Omental fat pad (tissue), 4 donors: ENCODE results near the gene GATAD2B. TPM values are rescaled to one million over a fixed set of nuclear protein-coding genes. Genes with fewer than 3 reads are reported as not detected.

ENCODE experiments used
- ATAC-seq: fragments of 150-250 bp; one replicate; pipeline ENCODE4 v1.9.1; 2016; ENCODE audit warnings: mild to moderate bottlenecking, moderate library complexity; ENCODE audit not compliant: low FRiP score
- DNase-seq: peaks from one replicate; pipeline ENCODE4 v3.0.0-alpha.2; 2019; ENCODE audit warnings: low spot score
- CTCF ChIP-seq, 3 donors: fragments of 450-650 bp; IDR thresholded peaks; one replicate each; pipeline ENCODE4 v1.5.1; 2016 to 2017; ENCODE audit warnings: antibody characterized with exemption in 3 of 3, mild to moderate bottlenecking in 3 of 3, moderate library complexity in 2 of 3
- total RNA-seq, 4 donors: library from RNA; depleted of rRNA; stranded (reverse); fragments of >200 nt; gene quantifications; one replicate each; pipeline ENCODE4 v1.1.0, GENCODE V29; 2016

The GATAD2B gene
- total RNA-seq, 4 donors from 2014 or later: 14.3 to 26.2 (median 17.8) TPM

- ATAC-seq: no peak
- no peak for DNase-seq
- no peak for TF ChIP-seq CTCF (IDR thresholded peaks at IDR 0.05)
These were observed 36.6 kb downstream of the GATAD2B start for GRCh38 chr1:153886127-153886526.

DNA sequence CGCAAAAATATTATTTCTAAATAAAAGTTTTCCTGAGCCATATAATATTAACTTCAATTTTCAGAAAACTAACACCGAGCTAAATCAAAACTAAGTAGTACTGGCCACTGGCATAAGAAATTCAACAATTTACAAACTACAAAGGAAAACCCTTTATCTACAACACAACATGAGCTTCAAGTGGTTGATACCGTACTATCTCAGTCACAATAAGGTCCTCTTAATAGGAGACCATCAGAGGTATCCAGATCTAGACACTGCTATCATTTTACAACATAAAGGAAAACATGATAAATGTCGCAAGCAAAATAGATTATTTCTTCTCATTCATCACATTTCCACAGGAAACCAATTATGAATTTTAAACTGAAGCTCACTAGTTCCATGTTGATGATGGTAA, 39.5 kb downstream of the GATAD2B start:
- DNase-seq (no peak), ATAC-seq (no peak)
- no peak for TF ChIP-seq CTCF (IDR thresholded peaks at IDR 0.05)

DNA sequence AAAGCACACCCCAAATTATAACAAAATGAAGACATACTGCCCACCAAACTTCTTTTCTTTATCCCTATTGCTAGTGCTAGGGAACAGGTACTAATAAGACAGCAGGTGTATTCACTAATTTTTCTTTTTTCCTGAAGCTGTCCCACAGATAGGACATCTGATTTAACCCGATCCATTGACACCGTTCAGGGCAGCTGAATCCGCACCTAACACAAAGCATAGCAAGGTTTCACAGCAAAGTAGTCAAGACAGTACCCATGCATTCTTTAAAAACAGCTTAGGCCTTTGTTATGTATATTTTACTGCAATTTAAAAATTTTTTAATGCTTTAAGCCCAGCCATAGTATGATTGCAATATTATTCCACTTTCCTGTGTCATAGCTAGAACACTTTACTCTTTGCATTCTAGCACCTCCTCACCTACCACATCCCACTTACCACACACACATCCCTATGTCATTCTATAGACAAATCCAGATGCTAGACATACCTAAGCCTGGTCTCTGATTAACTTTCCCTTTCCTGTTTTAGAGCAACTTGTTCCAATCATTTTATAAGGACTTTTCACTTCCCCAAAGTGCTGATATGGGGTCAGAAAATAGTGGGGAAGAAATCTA, 40.4 kb downstream of the GATAD2B start:
- ATAC-seq: no peak
- no peak for TF ChIP-seq CTCF (IDR thresholded peaks at IDR 0.05)
- no peak for DNase-seq

DNA sequence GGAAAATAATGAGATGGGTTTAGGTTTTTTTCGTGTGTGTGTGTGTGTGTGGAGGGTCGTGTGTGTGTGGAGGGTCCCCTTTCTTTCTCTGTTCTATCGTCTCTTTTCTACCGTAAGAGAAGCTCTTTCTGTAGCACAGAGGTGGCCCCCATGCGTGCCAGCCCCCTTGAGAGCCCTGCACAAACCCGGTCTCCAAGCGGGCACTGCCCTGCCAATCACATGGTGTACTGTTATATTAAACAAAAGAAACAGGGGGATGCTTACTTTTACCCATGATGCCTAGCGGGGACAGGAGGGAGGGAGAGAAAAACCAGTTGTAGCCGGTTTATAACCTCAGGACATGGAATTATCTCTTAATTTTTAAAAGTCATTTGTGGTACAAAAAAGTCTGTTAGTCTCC, 41.0 kb downstream of the GATAD2B start:
- ATAC-seq: no peak
- no peak for TF ChIP-seq CTCF (IDR thresholded peaks at IDR 0.05)
- DNase-seq: no peak

- ATAC-seq (peak; percentile 69), DNase-seq (peak; percentile 86)
- no peak for TF ChIP-seq CTCF (IDR thresholded peaks at IDR 0.05)
These were observed 41.8 kb downstream of the GATAD2B start for GRCh38 chr1:153880962-153881361.

DNA sequence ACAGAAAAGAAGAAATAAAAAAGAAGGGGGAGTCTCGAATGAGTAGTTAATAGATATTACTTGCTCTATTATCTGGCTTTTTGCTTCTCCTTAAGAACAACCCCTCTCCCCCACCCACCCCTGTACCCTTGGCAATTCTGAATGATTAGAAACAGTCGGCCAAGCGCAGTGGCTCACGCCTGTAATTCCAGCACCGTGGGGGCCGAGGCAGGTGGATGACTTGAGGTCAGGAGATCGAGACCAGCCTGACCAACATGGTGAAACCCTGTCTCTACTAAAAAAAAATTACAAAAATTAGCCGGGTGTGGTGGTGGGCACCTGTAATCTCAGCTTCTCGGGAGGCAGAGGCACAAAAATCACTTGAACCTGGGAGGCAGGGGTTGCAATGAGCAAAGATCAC, 42.7 kb downstream of the GATAD2B start:
- no peak for ATAC-seq
- TF ChIP-seq CTCF (IDR thresholded peaks at IDR 0.05): no peak

DNA sequence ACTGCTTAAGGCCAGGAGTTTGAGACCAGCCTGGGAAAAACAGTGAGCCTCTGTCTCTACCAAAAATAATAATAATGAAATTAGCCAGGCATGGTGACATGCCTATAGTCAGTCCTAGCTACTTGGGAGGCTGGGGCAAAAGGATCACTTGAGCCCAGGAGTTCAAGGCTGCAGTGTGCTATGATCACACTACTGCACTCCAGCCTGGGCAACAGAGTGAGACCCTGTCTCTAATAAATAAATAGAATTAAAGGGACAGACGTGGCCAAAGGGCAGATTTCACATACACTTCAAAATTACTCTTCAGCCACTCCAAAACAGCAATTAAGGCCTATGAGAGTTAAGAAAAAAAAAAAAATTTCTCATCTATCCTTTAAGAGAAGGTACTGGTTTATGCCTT, 45.7 kb downstream of the GATAD2B start:
- ATAC-seq (no peak), DNase-seq (no peak)
- no peak for TF ChIP-seq CTCF (IDR thresholded peaks at IDR 0.05)

More for the DNA sequence above, 42.7 kb downstream of the GATAD2B start:
- no peak for DNase-seq
